GM19351 (cell line): ENCODE results near the gene COMMD1.

ENCODE experiments used
- ATAC-seq: cut with Tn5 transposase; IDR thresholded peaks from one replicate; pipeline ENCODE4 v1.9.1; 2021; ENCODE audit warnings: mild to moderate bottlenecking, moderate library complexity; ENCODE audit not compliant: unreplicated experiment

Gene COMMD1

DNA sequence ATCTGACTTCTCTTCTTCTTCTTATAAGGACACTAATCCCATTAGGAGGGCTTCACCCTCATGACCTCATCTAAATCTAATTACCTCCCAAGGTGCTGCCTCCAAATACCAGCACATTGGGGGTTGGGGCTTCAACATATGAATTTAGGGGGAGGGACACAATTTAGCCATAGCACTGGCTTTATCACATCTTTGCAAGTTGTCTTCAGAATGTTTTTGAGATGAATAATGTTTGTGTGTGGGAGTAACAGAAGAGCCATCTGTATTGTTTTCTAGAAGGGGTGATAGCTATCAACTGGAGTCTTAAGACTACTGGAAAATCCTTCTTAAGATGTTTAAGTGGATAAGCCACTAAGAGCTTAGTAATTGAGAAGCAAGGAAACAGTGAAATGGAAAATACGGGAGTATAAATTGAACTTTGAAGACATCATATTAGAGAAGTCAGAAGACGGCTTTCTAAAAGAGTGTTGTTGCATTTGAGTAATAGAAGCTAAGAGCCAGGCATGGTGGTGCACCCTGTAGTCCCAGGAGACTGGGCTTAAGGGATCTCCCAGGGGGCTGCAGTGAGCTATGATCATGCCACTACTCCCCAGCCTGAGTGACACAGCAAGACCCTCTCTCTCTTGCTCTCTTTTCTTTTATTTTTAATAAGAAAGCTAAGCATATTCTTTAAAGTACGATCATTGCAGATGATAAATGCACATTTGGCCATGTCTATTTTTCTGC, 257.8 kb downstream of the COMMD1 start:
- ATAC-seq: no peak

DNA sequence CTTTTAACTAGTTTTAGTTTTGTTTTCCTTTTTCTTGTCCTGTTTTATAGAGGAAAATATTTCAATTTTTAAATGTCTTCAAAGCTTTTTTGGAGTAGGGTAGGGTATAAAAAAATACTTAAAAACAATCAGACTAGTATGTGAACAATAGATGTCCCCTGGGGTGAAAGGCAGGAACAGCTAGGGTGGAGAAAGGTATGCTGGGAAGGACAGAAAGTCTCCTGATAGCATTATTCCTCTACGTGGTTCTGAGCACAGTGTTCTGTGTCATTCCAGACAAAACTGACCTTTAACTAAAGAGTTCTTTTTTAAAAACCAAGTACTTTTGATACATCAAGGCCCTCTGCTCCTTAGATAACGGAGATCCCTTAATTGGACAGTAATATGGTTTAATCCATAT, 258.4 kb downstream of the COMMD1 start:
- ATAC-seq: no peak

DNA sequence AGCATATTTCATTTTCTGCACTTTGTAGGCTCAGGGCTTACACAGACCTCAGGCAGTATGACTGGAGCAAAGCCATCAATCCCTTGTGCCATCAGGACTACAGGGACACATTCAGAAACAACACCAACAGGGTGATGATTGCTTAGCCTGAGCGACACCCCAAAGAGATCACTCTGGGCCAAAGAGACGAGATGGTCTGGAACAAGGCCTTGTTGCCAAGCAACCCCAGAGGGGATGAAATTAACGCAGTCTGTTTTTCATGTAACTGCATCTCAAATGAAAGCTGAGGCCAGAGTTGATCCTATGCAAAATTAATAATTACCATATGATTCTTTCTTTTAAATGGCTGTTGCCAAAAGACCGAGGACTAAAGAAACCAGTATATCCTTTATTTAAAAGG, 270.3 kb downstream of the COMMD1 start:
- no peak for ATAC-seq

DNA sequence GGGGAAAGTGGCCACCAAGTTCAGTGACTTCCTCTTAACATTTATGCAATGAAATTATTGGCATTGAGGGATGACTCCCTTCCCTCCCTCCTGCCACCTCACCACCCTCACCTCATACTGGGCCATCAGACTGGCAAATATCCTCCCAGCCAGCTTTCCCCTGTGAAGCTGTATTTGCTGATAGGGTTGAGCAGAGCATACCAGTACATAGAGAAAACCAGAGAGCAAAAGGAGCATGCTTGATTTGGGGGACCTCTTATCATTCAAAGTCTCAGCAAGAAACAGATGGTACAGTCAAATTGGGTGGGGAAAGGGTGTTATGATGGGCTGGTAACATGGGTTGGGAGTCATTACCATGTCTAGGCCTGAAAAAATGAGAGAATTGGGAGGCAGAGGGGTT, 271.3 kb downstream of the COMMD1 start:
- ATAC-seq: no peak

DNA sequence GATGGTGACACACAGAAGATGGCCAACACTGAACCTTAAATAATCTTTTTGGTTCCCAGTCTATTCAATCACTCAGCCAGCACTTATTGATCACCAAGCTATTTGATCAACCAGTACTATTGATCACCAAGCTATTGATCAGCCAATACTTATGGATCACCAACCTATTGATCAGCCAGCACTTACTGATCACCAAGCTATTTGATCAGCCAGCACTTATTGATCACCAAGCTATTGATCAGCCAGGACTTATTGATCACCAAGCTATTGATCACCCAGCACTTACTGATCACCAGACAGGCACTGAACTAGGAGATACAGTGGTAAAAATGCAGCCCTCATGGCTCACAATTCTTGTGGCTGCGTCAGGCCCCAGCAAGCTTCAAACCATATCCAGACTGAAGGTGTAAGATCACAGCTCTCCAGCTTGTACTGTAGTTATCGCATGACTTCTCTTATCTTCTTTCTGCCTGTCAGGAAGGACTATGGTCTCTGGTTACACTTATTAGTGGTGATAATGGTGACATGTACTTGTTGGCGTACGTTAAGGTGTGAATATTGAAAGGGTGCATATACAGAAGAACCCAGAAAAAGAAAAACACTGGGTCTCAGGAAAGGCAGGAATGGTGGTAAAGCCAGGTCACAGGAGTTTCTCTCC, 272.0 kb downstream of the COMMD1 start:
- no peak for ATAC-seq

DNA sequence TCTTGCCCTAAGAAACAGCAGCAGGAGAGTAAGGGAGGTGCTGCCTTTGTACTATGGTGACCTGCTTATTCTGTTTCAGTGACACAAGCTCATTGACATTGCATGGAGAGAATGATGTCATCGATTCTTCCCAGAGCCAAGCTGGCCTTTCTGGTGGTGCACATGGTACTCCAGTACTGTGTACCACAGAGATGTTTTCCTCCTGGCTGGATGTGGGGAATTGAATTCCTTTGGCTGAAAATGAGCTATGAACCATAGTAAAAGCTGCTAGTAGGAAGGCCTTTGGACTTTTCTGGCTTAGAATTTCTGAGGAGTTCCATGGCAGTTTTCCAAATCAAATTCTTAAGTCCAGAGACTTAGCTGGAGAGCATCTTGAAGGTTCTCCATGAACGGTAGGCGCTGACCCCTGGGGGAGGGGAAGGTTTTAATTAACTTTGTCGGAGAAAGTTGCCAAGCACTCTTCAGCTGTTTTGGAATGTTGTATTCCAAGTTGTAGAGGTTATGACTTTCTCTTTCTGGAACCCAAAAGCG, 273.3 kb downstream of the COMMD1 start:
- no peak for ATAC-seq

DNA sequence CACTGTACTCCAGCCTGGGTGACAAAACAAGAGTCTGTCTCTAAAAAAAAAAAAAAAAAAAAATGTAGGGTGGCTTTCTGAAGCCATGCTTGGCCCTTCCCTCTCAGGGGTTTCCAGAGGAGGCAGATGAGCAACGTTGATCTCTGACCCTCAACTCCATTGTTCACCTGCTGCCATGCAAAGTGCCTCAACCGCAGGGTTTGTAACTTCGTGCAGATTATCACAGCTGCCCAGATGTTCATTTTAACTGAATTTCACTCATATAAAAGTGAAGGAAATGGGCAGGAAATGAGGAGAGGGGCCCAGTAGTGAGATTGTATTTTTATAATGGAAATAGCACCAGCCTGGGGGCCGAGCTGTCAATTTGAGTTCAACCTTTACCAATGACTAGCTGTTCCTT, 275.5 kb downstream of the COMMD1 start:
- no peak for ATAC-seq

DNA sequence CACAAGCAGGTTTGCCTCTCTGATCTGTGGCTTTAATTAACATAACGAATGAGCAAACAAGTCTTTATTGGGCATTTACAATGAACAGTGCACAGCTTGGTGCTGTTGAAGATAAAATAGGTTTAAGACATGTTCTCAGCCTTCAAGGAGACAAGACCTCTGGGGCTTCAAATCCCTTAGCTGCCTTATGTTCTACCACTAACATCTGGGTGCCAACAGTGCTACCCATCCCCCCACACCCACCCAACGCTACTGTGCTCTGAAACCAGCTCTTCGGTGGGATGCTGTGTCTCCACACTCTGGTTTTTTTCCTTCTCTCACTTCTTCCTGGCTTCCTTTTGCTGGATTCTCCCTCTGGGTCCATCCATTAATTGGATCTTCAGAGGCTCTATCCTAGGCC, 276.4 kb downstream of the COMMD1 start:
- ATAC-seq: no peak

DNA sequence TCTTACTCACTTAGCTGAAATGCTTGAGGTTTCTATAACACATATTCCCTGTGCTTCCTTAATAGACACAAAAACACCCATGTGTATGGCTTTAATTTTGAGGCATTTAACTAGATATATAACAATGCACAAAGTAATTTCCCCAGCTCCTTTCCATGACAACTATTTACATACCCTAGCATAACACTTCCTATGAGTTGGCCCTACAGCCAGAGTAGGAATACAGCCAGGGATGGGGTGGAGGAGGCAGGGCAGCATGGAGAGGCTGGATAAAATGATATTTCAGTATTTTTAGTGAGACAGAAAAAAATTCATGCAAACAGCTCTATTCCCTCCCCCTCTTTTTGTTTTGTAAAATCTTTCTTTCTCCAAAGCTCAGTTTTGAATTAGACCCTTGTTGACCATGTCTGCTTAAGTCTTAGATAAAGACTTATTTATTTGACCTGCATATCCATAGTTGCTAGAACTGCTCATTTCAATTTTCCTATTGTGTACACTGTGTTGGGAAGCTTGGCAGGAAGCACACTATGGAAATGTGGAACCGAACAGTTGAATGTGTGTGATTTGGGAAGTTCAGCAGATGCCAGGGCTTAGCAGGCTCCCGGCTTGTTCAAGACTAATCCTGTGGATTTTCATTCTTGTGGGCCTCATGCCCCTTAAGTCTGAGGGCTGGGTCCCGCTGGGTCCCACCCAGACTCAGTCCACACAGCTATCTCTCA, 279.2 kb downstream of the COMMD1 start:
- no peak for ATAC-seq
